DMS114 treated with DMSO at 0.1 percent for 48 hours (cell line): ENCODE data around the gene GPX6.
A peak's percentile ranks its signal among the peaks of the same experiment; 100 is the strongest.
"Not testable (repeated sequence)": the region's sequence is repeated elsewhere in the genome, so short reads cannot be mapped to it uniquely, and the experiment has no call there.

Experiments
- DNase-seq: peaks from one replicate; lab custom pipeline; 2025; ENCODE audit not compliant: unreplicated experiment; lab: John Stamatoyannopoulos, UW

The GPX6 gene

GRCh38 chr6:28525496-28526039 lies 10.0 kb upstream of the GPX6 start, which contains the start of gene GPX5:
Gene GPX5, plus strand, starts transcription at chr6:28525881. Its CDS starts 133 bp downstream, at chr6:28526014.
- DNase-seq = no peak

GRCh38 chr6:28523241-28523622 lies 7.6 kb upstream of the GPX6 start:
- no peak for DNase-seq

GRCh38 chr6:28522594-28523240 lies 7.1 kb upstream of the GPX6 start:
- no peak for DNase-seq

GRCh38 chr6:28517964-28518363 lies 2.4 kb upstream of the GPX6 start:
- DNase-seq = no peak

GRCh38 chr6:28512387-28512786 lies 3.2 kb downstream of the GPX6 start:
- not testable (repeated sequence) for DNase-seq

- DNase-seq = no peak
Measured at GRCh38 chr6:28511628-28512300, 3.8 kb downstream of the GPX6 start.

- DNase-seq = no peak
Measured at GRCh38 chr6:28506807-28507475, 8.7 kb downstream of the GPX6 start.

GRCh38 chr6:28505733-28506132 lies 9.9 kb downstream of the GPX6 start:
- DNase-seq = no peak

- DNase-seq = not testable (repeated sequence)
Measured at GRCh38 chr6:28502709-28503305, 12.8 kb downstream of the GPX6 start.

- not testable (repeated sequence) for DNase-seq
Measured at GRCh38 chr6:28502136-28502535, 13.5 kb downstream of the GPX6 start.

- DNase-seq = no peak
Measured at GRCh38 chr6:28501259-28501658, 14.3 kb downstream of the GPX6 start.

- no peak for DNase-seq
Measured at GRCh38 chr6:28497893-28498292, 17.7 kb downstream of the GPX6 start.

GRCh38 chr6:28497306-28497705 lies 18.3 kb downstream of the GPX6 start:
- DNase-seq = no peak

- DNase-seq = peak; percentile 52
Measured at GRCh38 chr6:28496099-28496779, 19.4 kb downstream of the GPX6 start.

- no peak for DNase-seq
Measured at GRCh38 chr6:28491984-28492317, 23.6 kb downstream of the GPX6 start.

GRCh38 chr6:28490205-28490890 lies 25.2 kb downstream of the GPX6 start:
- no peak for DNase-seq

GRCh38 chr6:28489366-28490204 lies 26.0 kb downstream of the GPX6 start:
- peak; percentile 66 for DNase-seq

GRCh38 chr6:28488916-28489365 lies 26.7 kb downstream of the GPX6 start:
- peak; percentile 54 for DNase-seq

- no peak for DNase-seq
Measured at GRCh38 chr6:28486988-28487742, 28.4 kb downstream of the GPX6 start.
